ENCODE results near the gene CERS3. TPM values are rescaled to one million over a fixed set of nuclear protein-coding genes. Genes with fewer than 3 reads are reported as not detected.

The CERS3 gene
- total RNA-seq (2014; rRNA removed; shearing (Covaris generic)) (not detected in 2 replicates), polyA plus RNA-seq (2016; fragmentation: Nextera tagmentation; extraction: Ambion mirVana) (not detected in 2 replicates)

GRCh38 chr15:100528833-100529428, at the start of gene CERS3:
Gene CERS3, minus strand, starts transcription at chr15:100528950. Its CDS starts 27,101 bp downstream, at chr15:100501849.
- no peak for DNase-seq
- Histone ChIP-seq H3K9me3 (ENCODE audit: low read depth) (no peaks in the 10 kb centered on the region), H3K4me2 (ENCODE audit: unreplicated experiment) (no peak within 1 kb of the TSS), H3K27ac (no peak within 1 kb of the TSS), H3K79me2 (ENCODE audit: insufficient read depth) (no peaks in the 10 kb centered on the region), H2AFZ (no peak within 1 kb of the TSS), H3K9ac (no peak within 1 kb of the TSS), H4K20me1 (ENCODE audit: insufficient read depth) (no peaks in the 10 kb centered on the region), H3K4me3 (no peak within 1 kb of the TSS), H3F3A (ENCODE audit: insufficient read depth) (no peaks in the 10 kb centered on the region), H3K9me2 (ENCODE audit: insufficient read depth) (no peaks in the 10 kb centered on the region), H3K27me3 (replicated peaks; ENCODE audit: insufficient read depth) (peaks cover 6% of the 10 kb centered on the region; the same call in 1 of the 2 replicates), H3K36me3 (ENCODE audit: low read depth) (no peaks in the 10 kb centered on the region), H3K4me1 (ENCODE audit: insufficient read depth) (no peaks in the 10 kb centered on the region)
- in situ Hi-C loops (cut with MboI): no loop called here
- WGBS, 2 experiments (ENCODE audit: low coverage in 1 of 2, low lambda C conversion rate in 2 of 2, missing lambda C conversion rate in 2 of 2): 49 to 55% methylated on average over 10 of the region's 10 CpGs
- TF ChIP-seq EZH2phosphoT487 (IDR thresholded peaks at IDR 0.05; ENCODE audit: insufficient read depth, low read depth) (no peak), EZH2 (IDR thresholded peaks at IDR 0.05; ENCODE audit: insufficient read depth, poor library complexity, severe bottlenecking) (no peak)

GRCh38 chr15:100573526-100573925, 44.8 kb upstream of the CERS3 start:
- Histone ChIP-seq H3K9me3 (ENCODE audit: low read depth) (no peaks in the 10 kb centered on the region), H3K27ac (no peak overlapping the region), H3K4me1 (ENCODE audit: insufficient read depth) (no peaks in the 10 kb centered on the region), H2AFZ (no peak overlapping the region), H3K4me3 (no peak overlapping the region), H3K79me2 (ENCODE audit: insufficient read depth) (no peaks in the 10 kb centered on the region), H4K20me1 (ENCODE audit: insufficient read depth) (no peaks in the 10 kb centered on the region), H3K9ac (no peak overlapping the region), H3K9me2 (ENCODE audit: insufficient read depth) (no peaks in the 10 kb centered on the region), H3K36me3 (ENCODE audit: low read depth) (peaks cover 5% of the 10 kb centered on the region; the same call in 1 of the 2 replicates), H3F3A (ENCODE audit: insufficient read depth) (no peaks in the 10 kb centered on the region), H3K27me3 (replicated peaks; ENCODE audit: insufficient read depth) (no peaks in the 10 kb centered on the region), H3K4me2 (ENCODE audit: unreplicated experiment) (no peak overlapping the region)
- WGBS, 2 experiments (ENCODE audit: low coverage in 1 of 2, low lambda C conversion rate in 2 of 2, missing lambda C conversion rate in 2 of 2): 93 to 94% methylated on average over 4 of the region's 4 CpGs
- in situ Hi-C loops (cut with MboI): no loop called here
- TF ChIP-seq EZH2 (IDR thresholded peaks at IDR 0.05; ENCODE audit: insufficient read depth, poor library complexity, severe bottlenecking) (no peak), EZH2phosphoT487 (IDR thresholded peaks at IDR 0.05; ENCODE audit: insufficient read depth, low read depth) (no peak)
- no peak for DNase-seq

GRCh38 chr15:100572362-100572983, 43.7 kb upstream of the CERS3 start:
- TF ChIP-seq EZH2phosphoT487 (IDR thresholded peaks at IDR 0.05; ENCODE audit: insufficient read depth, low read depth): no peak
- TF ChIP-seq EZH2 (IDR thresholded peaks at IDR 0.05; ENCODE audit: insufficient read depth, poor library complexity, severe bottlenecking): no peak
- Histone ChIP-seq H3K9me2 (ENCODE audit: insufficient read depth) (no peaks in the 10 kb centered on the region), H3F3A (ENCODE audit: insufficient read depth) (no peaks in the 10 kb centered on the region), H3K9ac (no peak overlapping the region), H3K79me2 (ENCODE audit: insufficient read depth) (no peaks in the 10 kb centered on the region), H2AFZ (no peak overlapping the region), H4K20me1 (ENCODE audit: insufficient read depth) (no peaks in the 10 kb centered on the region), H3K4me1 (ENCODE audit: insufficient read depth) (no peaks in the 10 kb centered on the region), H3K4me2 (ENCODE audit: unreplicated experiment) (no peak overlapping the region), H3K9me3 (ENCODE audit: low read depth) (no peaks in the 10 kb centered on the region), H3K27me3 (replicated peaks; ENCODE audit: insufficient read depth) (no peaks in the 10 kb centered on the region), H3K4me3 (no peak overlapping the region), H3K36me3 (ENCODE audit: low read depth) (peaks cover 5% of the 10 kb centered on the region; the same call in 1 of the 2 replicates), H3K27ac (no peak overlapping the region)
- in situ Hi-C loops (cut with MboI): no loop called here
- WGBS, 2 experiments (ENCODE audit: low coverage in 1 of 2, low lambda C conversion rate in 2 of 2, missing lambda C conversion rate in 2 of 2): 50 to 54% methylated on average over 4 of the region's 4 CpGs
- DNase-seq: peak; percentile 34

GRCh38 chr15:100571592-100572167, 42.9 kb upstream of the CERS3 start:
- H3K36me3 ChIP-seq (ENCODE audit: low read depth): peaks cover 5% of the 10 kb centered on the region; the same call in 1 of the 2 replicates
- no peaks in the 10 kb centered on the region for H3K9me2 ChIP-seq (ENCODE audit: insufficient read depth)
- no peaks in the 10 kb centered on the region for H3K79me2 ChIP-seq (ENCODE audit: insufficient read depth)
- no peak overlapping the region for H3K4me2 ChIP-seq (ENCODE audit: unreplicated experiment)
- no peaks in the 10 kb centered on the region for H3F3A ChIP-seq (ENCODE audit: insufficient read depth)
- no peak for TF ChIP-seq EZH2 (IDR thresholded peaks at IDR 0.05; ENCODE audit: insufficient read depth, poor library complexity, severe bottlenecking)
- TF ChIP-seq EZH2phosphoT487 (IDR thresholded peaks at IDR 0.05; ENCODE audit: insufficient read depth, low read depth): no peak
- no peaks in the 10 kb centered on the region for H3K4me1 ChIP-seq (ENCODE audit: insufficient read depth)
- H3K9ac ChIP-seq: no peak overlapping the region
- in situ Hi-C loops (cut with MboI): no loop called here
- no peaks in the 10 kb centered on the region for H3K9me3 ChIP-seq (ENCODE audit: low read depth)
- H4K20me1 ChIP-seq (ENCODE audit: insufficient read depth): no peaks in the 10 kb centered on the region
- no peak overlapping the region for H3K4me3 ChIP-seq
- no peak overlapping the region for H3K27ac ChIP-seq
- H2AFZ ChIP-seq: no peak overlapping the region
- 46 to 50% methylated on average over 6 of the region's 6 CpGs for WGBS, 2 experiments (ENCODE audit: low coverage in 1 of 2, low lambda C conversion rate in 2 of 2, missing lambda C conversion rate in 2 of 2)
- H3K27me3 ChIP-seq (replicated peaks; ENCODE audit: insufficient read depth): no peaks in the 10 kb centered on the region
- DNase-seq: no peak
